GM18867 (cell line): ENCODE results near the gene OLFM4.
"Not testable (repeated sequence)": the region's sequence is repeated elsewhere in the genome, so short reads cannot be mapped to it uniquely, and the experiment has no call there.

Experiments
- ATAC-seq: cut with Tn5 transposase; IDR thresholded peaks from one replicate; pipeline ENCODE4 v1.9.1; 2021; ENCODE audit warnings: mild to moderate bottlenecking, moderate library complexity; ENCODE audit not compliant: unreplicated experiment

OLFM4 gene

DNA sequence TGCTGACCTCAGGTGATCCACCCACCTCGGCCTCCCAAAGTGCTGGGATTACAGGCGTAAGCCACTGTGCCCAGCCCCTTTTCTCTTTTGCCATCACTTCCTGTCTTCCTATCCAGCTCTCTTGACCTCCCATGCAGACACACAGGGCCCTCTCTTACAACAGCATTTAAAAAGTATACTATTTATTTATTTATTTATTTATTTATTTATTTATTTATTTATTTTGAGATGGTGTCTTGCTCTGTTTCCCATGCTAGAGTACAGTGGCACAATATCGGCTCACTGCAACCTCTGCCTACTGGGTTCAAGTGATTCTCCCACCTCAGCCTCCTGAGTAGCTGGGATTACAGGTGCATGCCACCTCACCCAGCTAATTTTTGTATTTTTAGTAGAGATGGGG lies 14.6 kb upstream of the OLFM4 start:
- ATAC-seq, result not testable (repeated sequence)

DNA sequence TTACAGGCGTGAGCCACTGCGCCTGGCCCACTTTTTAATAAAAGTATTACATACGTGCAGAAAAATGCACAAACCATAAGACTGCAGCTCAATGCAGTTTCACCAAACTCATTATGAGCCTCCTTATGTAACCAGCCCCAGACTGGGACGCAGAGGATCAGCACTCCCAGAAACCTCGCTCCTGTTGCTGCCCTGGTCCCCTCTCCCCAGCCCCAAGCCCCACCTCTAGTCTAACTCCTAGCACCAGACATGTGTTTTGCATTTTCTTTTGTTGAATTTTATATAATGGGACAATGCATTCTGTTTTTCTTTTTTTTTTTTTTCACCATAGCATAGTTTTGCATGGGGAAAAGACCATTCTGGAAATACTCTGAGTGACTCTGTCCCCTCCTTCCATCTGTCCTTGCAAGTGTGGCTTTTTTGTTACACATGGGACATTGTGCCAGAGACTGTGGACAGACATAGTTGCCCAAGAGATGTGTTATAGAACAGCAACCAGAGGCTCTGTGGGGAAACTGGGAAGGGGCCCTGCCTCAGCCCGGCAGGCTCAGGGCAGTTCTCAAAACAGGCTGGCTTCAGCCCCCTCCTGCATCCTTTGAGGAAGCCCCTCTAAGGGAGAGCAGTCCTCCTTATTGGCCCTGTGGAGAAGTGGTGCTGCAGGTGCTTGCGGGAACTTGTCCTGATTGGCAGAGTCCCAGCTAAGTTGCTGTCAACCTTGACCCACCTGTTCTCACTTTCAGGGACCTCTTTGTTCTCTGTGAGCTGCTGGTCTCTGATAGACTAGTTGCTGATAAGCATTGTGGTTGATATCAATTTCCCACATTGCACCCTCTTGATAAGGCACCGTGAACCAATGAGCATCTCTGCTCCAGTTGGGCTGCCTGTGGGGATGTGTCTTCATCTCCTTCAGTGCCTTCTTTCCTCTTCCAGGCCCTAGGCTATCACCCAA lies 13.8 kb upstream of the OLFM4 start:
- no peak for ATAC-seq

DNA sequence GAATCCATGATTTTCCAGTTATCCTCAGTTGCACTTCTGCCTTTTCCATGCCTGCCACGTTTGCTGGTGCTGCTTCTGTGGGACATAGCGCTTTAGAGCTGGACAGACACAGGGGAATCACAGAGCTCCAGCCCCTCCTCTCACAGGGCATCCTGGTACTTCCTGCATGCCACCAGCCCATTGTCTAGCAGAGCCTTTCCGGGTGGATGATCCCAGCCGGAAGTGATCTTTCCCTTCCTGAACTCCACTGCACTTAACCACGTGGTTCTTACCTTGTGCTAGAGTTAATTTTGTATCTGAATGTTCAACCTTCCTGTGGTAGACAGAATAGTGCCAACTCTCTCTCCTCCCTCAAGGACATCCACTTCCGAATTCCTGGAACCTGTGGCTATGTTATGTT lies 12.6 kb upstream of the OLFM4 start:
- ATAC-seq, result no peak

DNA sequence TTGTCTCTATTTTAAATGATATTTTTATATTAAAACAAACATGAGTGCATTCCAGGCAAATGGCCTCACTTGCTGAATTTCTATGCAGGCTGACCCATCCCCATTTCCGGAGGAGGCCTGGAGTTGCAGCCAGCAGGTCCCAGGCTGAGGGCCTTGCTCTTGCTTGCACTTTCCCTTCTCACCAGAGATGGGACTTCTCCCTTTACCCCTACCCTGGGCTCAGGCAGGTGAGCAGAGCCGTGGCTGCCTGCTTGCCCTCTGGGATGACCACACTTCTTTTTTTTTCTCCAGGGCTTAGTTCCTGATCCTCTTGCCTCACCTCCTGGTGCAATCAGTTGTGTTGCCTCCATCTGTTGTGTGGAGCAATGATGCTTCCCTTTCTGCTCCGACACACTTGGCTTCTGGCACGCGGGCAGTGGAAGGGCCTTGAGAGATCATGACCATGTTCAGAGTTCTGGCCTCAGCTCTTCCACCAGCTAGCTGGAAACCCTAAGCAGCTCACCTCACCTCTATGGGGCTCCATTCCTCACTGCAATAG lies 11.1 kb upstream of the OLFM4 start:
- ATAC-seq, result no peak

GRCh38 chr13:53018690-53019647 lies 9.6 kb upstream of the OLFM4 start:
- ATAC-seq, result no peak

DNA sequence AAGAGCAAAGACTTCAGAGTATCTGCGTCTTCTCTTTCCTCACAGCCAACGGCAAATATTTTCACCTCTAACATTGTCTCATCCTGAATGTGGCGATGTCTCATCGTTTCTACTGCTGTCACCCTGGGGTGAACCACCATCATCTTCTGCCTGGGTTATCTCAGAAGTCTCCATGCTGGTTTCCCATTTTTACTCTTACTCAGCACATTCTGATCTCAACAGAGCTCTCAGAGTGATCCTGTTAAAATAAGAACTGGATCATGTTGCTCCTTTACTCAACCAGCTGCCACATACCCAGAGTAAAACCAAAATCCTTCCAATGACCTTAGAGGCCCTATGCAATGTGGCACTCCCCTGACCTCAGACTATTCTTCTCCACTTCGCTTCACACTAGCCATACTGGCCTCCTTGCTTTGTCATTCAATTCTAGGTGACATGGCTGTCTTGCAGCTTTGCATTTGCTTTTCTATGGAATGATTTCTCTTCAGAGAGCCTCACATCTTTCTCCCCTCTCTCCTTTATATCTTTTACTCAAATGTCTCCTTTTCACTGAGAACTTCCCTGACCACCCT lies 7.8 kb upstream of the OLFM4 start:
- no peak for ATAC-seq

- ATAC-seq, result no peak
Observed at GRCh38 chr13:53023246-53023645, 5.4 kb upstream of the OLFM4 start.

GRCh38 chr13:53028063-53028462 lies 550 bp upstream of the OLFM4 start:
- no peak for ATAC-seq

DNA sequence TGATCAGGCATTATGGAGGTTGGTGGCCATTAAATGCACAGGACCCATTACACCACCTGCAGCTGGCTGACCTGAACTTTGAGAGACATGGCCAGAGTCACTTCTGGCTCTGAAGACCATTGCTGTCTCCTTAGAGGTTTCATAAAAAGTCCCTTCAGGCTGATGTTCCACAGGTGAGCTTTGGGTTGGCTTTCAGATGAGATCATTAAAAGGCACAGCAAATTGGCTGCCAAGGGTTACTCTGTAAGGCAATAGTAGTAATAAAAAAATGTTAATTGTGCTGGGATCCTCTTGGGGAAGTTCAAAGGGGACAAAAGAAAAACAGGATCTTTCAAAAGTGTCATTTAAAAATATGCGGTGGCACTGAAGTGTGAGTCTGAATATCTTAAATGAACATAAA lies 4.2 kb downstream of the OLFM4 start:
- ATAC-seq, result no peak

DNA sequence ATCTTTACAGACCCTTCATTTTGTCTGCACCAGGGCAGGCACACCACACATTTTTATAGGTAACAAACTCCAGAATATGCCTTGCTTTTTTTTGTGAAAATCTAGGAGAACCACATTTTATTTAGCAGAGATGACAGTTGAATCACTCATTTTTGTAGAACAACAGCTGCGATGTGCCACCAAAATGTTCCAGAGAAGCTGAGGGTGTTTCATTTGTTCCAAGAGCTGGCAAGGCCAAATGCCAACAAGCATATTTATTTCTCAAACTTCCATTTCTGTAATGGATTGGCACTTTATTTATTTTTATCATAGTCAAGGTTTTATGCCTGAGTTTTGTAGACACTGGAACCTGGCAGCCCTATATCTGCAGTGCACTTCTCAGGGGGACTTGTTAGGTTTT lies 10.4 kb downstream of the OLFM4 start:
- no peak for ATAC-seq

GRCh38 chr13:53041968-53042516 lies 13.4 kb downstream of the OLFM4 start:
- ATAC-seq, result no peak

DNA sequence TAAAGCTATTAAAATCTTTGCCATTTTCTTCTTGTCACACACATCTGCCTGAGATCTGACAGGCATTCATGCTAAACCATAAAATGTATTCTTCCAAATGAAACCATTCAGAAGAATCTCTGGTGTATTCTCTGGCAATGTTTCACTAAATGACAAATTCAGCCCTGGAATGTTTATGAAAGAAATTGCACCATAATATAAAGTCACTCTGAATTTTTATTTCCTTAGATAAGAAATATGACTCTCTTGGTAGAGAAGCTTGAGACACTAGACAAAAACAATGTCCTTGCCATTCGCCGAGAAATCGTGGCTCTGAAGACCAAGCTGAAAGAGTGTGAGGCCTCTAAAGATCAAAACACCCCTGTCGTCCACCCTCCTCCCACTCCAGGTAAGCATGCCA lies 14.3 kb downstream of the OLFM4 start:
- no peak for ATAC-seq

- ATAC-seq, result no peak
Observed at GRCh38 chr13:53043398-53043797, 14.8 kb downstream of the OLFM4 start.

- no peak for ATAC-seq
Observed at GRCh38 chr13:53045189-53045588, 16.6 kb downstream of the OLFM4 start.

GRCh38 chr13:53048880-53049279 lies 20.3 kb downstream of the OLFM4 start:
- no peak for ATAC-seq

DNA sequence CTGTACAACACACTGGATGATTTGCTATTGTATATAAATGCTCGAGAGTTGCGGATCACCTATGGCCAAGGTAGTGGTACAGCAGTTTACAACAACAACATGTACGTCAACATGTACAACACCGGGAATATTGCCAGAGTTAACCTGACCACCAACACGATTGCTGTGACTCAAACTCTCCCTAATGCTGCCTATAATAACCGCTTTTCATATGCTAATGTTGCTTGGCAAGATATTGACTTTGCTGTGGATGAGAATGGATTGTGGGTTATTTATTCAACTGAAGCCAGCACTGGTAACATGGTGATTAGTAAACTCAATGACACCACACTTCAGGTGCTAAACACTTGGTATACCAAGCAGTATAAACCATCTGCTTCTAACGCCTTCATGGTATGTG lies 21.5 kb downstream of the OLFM4 start:
- no peak for ATAC-seq

- no peak for ATAC-seq
Observed at GRCh38 chr13:53052675-53053074, 24.1 kb downstream of the OLFM4 start.

- ATAC-seq, result no peak
Observed at GRCh38 chr13:53054569-53054968, 26.0 kb downstream of the OLFM4 start.

DNA sequence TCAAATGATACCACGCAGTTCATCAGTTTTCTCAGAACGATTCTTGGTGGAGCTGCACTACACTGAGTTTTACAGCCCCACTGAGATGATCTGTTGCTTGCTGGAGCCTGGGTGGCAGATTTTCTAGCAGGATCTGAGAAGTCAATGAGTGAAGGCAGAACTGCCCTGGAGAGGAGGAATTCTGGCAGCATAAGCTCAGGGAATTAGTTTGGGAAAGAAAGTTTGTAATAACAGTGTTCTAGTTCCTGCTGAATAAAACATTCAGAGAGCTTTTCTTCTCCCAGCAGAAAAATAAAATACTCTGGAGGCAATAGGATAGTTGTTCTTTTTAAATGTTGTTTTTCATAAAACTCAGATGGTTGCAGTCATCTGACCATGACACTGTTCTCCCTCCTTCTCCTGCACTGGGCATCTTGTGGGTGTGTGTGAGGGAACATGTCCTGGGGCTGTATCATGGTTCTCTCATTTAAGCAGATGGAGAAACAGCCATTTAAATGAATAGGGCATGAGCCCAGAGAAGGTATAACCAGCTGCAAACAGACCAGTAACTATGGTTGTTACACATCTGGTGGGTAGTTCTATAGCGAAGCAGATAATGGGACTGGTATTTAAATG lies 29.6 kb downstream of the OLFM4 start:
- no peak for ATAC-seq

DNA sequence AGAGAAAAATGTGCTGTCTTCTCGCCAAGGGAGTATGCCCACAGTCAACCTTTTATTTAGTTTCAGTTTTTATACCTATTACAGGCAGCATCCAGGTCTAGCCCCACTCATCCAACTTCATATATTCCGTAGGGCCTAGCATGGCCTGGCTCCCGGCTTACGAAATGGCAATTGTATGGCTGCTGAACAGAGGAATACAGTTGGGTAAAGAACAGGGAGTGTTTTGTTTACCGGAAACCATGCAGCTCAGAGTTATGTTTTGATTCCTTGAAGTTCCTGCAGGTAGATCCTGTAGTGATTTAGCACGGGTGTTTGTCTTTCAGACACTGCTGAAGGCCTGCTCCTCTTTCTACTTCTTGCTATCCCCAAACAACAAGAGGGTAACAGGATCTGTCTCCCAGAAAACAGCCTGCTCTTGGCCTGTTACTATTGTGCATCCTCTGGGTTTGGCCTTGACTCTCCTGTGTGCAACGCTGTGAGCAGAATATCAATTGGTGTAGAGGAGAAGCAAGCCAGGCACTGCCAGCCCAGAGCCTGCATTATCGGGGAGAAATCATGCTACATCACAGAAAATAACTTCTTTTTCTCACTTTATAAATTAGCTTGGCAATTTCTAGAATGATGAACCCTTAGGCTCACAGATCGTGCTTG lies 32.4 kb downstream of the OLFM4 start:
- no peak for ATAC-seq
